NT2/D1 (cell line): ENCODE measurements around the gene MTMR1.

Experiments
- DNase-seq: peaks from one replicate; pipeline ENCODE4 v3.0.0-alpha.2; 2011; ENCODE audit warnings: low read depth, low spot score
- H3K27me3 ChIP-seq: 2 replicates; pipeline ENCODE4 v1.6.0; 2011; ENCODE audit warnings: mild to moderate bottlenecking; ENCODE audit not compliant: insufficient read length, insufficient read depth
- H3K36me3 ChIP-seq: 2 replicates; pipeline ENCODE4 v1.6.1; 2011; ENCODE audit warnings: mild to moderate bottlenecking, low read length, mixed read lengths; ENCODE audit not compliant: insufficient read depth, insufficient read length
- H3K4me1 ChIP-seq: 2 replicates; pipeline ENCODE4 v1.5.1; 2011; ENCODE audit not compliant: insufficient read depth, insufficient read length
- H3K4me3 ChIP-seq: 2 replicates; pipeline ENCODE4 v1.5.1; 2011; ENCODE audit warnings: low read depth; ENCODE audit not compliant: insufficient read length
- H3K9ac ChIP-seq: 2 replicates; pipeline ENCODE4 v1.6.0; 2011; ENCODE audit warnings: low read depth; ENCODE audit not compliant: insufficient read length
- H3K9me3 ChIP-seq: 2 replicates; pipeline ENCODE4 v1.5.1; 2011; ENCODE audit warnings: mild to moderate bottlenecking, low read length; ENCODE audit not compliant: insufficient read depth
- SUZ12 ChIP-seq: IDR thresholded peaks from 2 replicates; pipeline ENCODE4 v1.6.1; 2011; ENCODE audit not compliant: insufficient read length, insufficient read depth; ENCODE audit errors: extremely low read depth
- YY1 ChIP-seq: IDR thresholded peaks from 2 replicates; pipeline ENCODE4 v1.6.1; 2011; ENCODE audit not compliant: insufficient read length, insufficient read depth
- ZNF274 ChIP-seq: IDR thresholded peaks from 2 replicates; pipeline ENCODE4 v1.6.1; 2011; ENCODE audit warnings: mild to moderate bottlenecking, low read depth, low read length

Gene MTMR1

GRCh38 chrX:150774798-150775568, 81.8 kb downstream of the MTMR1 start:
- Histone ChIP-seq H3K9me3 (no peaks in the 10 kb centered on the region), H3K4me3 (no peak overlapping the region), H3K27me3 (no peaks in the 10 kb centered on the region), H3K9ac (no peak overlapping the region), H3K36me3 (no peaks in the 10 kb centered on the region), H3K4me1 (no peaks in the 10 kb centered on the region)
- TF ChIP-seq SUZ12, result no peak
- TF ChIP-seq YY1, result no peak
- no peak for TF ChIP-seq ZNF274
- DNase-seq, result no peak

GRCh38 chrX:150775569-150776350, 82.6 kb downstream of the MTMR1 start:
- H3K4me1 ChIP-seq, result no peaks in the 10 kb centered on the region
- no peaks in the 10 kb centered on the region for H3K9me3 ChIP-seq
- no peaks in the 10 kb centered on the region for H3K36me3 ChIP-seq
- DNase-seq, result no peak
- H3K4me3 ChIP-seq, result no peak overlapping the region
- H3K9ac ChIP-seq, result no peak overlapping the region
- no peaks in the 10 kb centered on the region for H3K27me3 ChIP-seq
- no peak for TF ChIP-seq SUZ12
- no peak for TF ChIP-seq YY1
- TF ChIP-seq ZNF274, result no peak

DNA sequence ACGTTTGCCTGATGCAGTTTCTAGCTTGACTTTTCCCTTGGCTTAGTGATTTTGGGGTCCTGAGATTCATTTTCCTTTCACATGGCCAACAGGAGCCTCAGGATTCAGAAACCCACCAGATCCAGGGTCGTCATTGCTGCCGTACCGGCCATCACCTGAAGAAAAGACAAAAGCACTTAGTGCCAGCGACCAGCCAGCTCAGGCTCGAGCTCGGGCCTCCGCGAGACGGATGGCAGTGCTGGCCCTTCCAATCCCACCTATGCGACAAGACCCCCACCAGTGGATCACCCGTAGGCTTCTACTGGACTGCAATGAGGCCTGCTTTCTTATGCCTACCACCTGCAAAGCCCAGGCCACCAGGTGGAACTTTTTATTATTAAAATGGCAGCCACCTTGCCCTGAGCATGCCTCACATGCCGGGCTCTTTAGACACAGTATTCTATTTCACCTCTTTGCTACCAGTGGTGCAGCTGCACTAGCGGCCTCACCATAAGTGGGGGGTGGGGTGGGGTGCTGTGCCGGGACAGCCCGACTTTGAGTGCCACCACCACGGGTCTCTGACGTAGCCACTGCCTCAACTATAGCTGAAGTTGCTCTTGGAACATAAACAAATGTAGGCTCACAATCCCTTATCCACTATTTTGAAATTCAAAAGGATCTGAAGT, 84.3 kb downstream of the MTMR1 start:
- H3K9me3 ChIP-seq, result no peaks in the 10 kb centered on the region
- no peaks in the 10 kb centered on the region for H3K36me3 ChIP-seq
- no peaks in the 10 kb centered on the region for H3K4me1 ChIP-seq
- H3K4me3 ChIP-seq, result no peak overlapping the region
- DNase-seq, result no peak
- H3K9ac ChIP-seq, result no peak overlapping the region
- TF ChIP-seq YY1, result no peak
- TF ChIP-seq ZNF274, result no peak
- no peak for TF ChIP-seq SUZ12
- H3K27me3 ChIP-seq, result no peaks in the 10 kb centered on the region

DNA sequence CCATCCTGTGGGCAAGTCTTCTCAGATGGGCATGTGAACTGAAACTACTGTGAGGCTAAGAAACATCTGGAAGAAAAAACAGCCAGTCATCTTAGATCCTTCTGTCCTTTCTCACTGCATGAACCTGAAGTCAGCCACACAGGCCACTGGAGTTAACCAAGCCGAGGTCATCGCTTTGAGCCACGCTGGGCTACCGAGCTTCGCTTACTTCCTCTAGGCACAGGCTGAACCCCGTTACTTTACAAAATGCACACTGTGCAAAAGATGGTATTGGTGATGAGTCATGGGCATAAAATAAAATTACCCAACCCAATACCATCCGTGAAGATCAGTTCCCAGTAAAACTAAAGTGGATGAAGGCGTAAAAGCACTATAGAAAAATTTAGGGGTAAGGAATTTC, 86.2 kb downstream of the MTMR1 start:
- TF ChIP-seq YY1 (no peak), SUZ12 (no peak), ZNF274 (no peak)
- H3K27me3 ChIP-seq, result no peaks in the 10 kb centered on the region
- no peak overlapping the region for H3K4me3 ChIP-seq
- H3K9me3 ChIP-seq, result no peaks in the 10 kb centered on the region
- no peaks in the 10 kb centered on the region for H3K4me1 ChIP-seq
- H3K36me3 ChIP-seq, result no peaks in the 10 kb centered on the region
- no peak for DNase-seq
- no peak overlapping the region for H3K9ac ChIP-seq

DNA sequence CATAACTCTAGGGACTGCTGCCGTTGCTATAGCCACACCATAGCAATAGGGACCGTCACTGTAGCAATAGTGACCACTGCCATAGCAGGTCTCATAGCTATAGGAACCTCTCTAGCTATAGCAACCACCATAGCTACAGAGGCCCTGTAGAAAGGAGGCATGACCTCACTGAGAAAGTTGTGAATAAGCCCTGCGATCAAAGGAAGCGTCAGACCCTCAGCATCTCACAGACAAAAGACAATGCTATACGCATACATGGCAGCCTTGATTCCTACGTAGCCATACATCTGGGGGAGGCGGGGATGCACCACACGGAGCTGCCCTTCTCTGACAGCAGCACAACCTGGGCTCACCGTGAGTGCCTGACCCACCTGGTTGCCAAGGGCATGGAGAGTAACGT, 88.5 kb downstream of the MTMR1 start:
- H3K4me3 ChIP-seq, result no peak overlapping the region
- H3K27me3 ChIP-seq, result no peaks in the 10 kb centered on the region
- H3K9ac ChIP-seq, result no peak overlapping the region

GRCh38 chrX:150790021-150790420, 96.8 kb downstream of the MTMR1 start:
- no peaks in the 10 kb centered on the region for H3K9me3 ChIP-seq
- DNase-seq, result no peak
- H3K27me3 ChIP-seq, result no peaks in the 10 kb centered on the region
- peaks cover 3% of the 10 kb centered on the region for H3K36me3 ChIP-seq
- TF ChIP-seq SUZ12 (no peak), ZNF274 (no peak), YY1 (no peak)
- H3K4me1 ChIP-seq, result no peaks in the 10 kb centered on the region
- no peak overlapping the region for H3K9ac ChIP-seq
- H3K4me3 ChIP-seq, result no peak overlapping the region

More for the DNA sequence above, 88.5 kb downstream of the MTMR1 start:
- Histone ChIP-seq H3K9me3 (no peaks in the 10 kb centered on the region), H3K36me3 (no peaks in the 10 kb centered on the region), H3K4me1 (no peaks in the 10 kb centered on the region)
- TF ChIP-seq YY1 (no peak), SUZ12 (no peak), ZNF274 (no peak)
- DNase-seq, result no peak
